Mesenteric fat pad (tissue), 1 donor: ENCODE measurements around the gene LRRC45. TPM values are rescaled to one million over a fixed set of nuclear protein-coding genes. Genes with fewer than 3 reads are reported as not detected.
"Not testable (repeated sequence)": the region's sequence is repeated elsewhere in the genome, so short reads cannot be mapped to it uniquely, and the experiment has no call there.

ENCODE experiments used
- DNase-seq: peaks from one replicate; pipeline ENCODE4 v3.0.0-alpha.2; 2020; ENCODE audit warnings: low spot score
- long read RNA-seq: library from polyadenylated mRNA; unstranded; transcript quantifications from one replicate; pipeline ENCODE4 v2.0.0, GENCODE V29; 2020
- total RNA-seq: library from RNA; stranded (reverse); fragmentation: NEBNext Ultra II Directional; extraction: Animal tissue kit (Norgen Biotek cat#: 25700); gene quantifications from one replicate; pipeline ENCODE4 v1.2.1, GENCODE V29; 2021
- donor health status: DM: yes; HTN: yes; CAD: no.

LRRC45 gene
- 7.0 TPM for total RNA-seq
- long read RNA-seq, transcript LRRC45-201 (17 exons, 2,701 nt): major isoform, 9 of 46 reads
- long read RNA-seq, partial matches to known transcripts: 34 of 46 reads
- long read RNA-seq, other reads (novel, unspliced or antisense): 3 of 46 reads

- peak; percentile 100 for DNase-seq
Observed at GRCh38 chr17:82022981-82023446, at the start of gene LRRC45. Gene LRRC45, plus strand, starts transcription at chr17:82023305. Its CDS starts 339 bp downstream, at chr17:82023644.

DNA sequence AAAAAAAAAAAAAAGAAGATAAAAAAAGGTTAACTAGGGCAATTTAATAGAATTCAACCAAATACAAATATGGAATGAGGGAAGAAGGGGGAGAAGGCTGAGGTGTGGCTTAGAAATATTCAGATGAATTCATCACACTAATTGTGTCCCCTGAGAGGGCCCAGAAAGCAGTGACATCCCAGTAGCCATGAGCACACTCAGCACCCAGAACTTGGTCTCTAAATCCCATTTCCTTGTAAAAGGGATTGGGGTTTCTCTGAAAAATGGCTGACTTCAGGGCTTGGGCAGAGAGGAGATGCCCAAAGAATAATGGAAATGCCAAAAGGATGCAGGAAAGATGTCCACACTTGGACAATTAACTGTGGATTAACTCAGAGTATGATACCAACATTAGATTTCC lies 49.7 kb upstream of the LRRC45 start:
- DNase-seq: no peak

DNA sequence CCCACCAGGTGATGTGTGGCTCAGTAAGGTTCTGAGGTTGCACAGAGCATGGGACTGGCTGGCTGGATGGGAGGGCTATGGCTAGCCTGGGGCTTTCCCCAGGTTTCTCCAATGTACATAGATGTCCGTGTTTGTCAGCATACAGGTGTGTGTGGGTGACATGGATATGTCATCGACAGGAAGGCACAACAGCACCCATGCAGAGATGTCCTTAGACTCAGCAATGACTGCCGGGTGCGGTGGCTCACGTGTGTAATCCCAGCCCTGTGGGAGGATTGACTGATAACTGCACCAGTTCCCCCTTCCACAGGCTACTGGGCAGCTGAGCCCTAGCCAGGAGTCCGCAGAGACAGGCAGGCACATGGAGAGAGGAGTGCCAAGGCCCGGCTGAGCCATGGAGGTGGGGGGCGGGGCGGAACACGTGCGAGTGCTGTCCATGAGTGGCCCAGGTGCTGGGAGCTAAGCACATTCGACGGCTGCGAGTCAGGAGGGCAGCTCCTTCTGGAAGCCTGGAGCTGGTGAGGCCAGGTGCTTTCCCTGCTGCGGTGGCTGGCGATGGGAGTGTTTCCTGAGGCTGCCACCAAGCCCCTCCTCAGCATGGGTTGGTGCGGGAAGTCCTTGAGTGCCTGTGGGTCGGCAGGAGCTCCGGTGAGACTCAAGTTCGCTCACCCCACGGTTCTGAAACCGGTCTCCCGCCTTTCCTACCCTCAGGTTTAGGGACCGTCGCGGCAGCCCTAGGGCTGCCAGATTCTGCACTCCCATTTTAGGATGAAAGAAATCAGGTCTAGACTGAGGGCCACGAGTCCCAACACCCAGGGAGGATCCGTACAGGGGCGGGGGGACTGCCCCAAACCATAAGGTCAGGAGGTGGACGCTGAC lies 46.5 kb upstream of the LRRC45 start:
- DNase-seq: no peak

DNA sequence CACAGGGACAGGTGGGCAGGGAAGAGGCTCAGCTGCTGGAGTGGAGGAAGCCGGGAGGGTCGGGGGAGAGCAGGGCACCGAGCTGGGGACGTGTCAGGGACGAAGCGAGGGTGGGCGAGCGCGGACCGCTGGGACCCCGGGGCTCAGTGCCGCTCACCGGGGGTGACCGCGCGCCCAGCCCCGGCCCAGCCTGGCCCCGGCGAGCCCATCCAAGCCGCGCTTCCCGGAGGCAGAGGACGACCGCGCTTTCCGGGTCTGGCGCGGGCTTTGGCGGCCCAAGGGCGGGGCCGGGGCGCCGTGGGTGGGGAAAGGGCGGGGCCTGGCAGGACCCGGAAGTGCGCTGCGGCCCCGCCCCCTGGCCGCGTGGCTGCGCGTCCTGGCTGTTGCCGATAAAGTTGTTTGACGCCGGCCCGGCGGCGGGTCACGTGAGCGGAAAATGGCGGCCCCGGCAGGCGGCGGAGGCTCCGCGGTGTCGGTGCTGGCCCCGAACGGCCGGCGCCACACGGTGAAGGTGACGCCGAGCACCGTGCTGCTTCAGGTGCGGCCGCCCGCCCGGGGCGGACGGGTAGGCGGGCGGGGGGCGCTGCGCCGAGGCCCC lies 45.8 kb upstream of the LRRC45 start, which contains the start of gene ASPSCR1:
TSS of gene ASPSCR1 (plus strand) at position 419 of the 598 bp plus-strand sequence. CDS start at position 437, 18 bp downstream.
- DNase-seq: peak; percentile 98

GRCh38 chr17:81978524-81979298 lies 44.4 kb upstream of the LRRC45 start:
- no peak for DNase-seq

DNA sequence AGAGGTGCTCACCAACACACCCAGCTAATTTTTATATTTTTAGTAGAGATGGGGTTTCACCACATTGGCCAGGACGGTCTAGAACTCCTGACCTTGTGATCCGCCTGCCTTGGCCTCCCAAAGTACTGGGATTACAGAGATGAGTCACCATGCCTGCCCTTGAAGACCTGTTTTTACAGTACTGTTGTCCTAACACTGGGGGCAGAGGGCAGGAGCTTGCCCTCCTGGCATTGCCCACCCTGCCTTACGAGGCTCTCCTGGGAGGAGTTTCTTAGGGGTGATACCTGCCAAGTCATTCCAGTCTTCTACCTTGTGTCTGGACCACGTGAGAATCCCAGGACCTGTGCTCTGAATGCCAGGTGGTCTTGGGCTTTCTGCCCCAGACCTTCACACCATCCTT lies 43.0 kb upstream of the LRRC45 start:
- no peak for DNase-seq

DNA sequence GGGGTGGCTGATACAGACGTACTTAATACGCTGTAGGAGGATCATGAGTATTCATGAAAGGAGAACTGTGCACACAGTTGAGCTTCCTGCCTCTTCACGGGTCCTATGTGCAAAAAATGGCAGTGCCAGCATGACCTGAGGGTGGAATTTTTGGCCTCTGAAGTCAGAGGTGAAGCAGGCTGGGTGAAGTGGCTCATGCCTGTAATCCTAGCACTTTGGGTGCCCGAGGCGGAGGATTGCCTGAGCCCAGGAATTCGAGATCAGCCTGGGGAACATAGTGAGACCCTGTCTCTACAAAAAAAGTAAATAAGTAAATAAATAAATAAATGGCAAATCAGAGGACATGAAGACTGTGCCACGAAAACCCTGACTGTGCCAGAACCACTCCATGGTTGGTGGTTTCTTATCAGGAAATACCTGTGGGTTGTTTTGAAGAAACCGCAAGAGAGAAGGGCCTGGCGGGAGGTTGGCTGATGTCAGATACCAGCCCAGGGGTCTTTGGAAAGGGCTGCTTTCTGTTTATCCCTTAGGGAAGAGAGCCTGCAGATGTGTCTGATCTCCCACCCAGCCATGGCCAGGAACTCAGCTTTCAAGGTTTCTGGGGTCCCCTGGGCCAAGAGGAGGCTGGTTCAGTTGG lies 42.3 kb upstream of the LRRC45 start:
- DNase-seq: no peak

DNA sequence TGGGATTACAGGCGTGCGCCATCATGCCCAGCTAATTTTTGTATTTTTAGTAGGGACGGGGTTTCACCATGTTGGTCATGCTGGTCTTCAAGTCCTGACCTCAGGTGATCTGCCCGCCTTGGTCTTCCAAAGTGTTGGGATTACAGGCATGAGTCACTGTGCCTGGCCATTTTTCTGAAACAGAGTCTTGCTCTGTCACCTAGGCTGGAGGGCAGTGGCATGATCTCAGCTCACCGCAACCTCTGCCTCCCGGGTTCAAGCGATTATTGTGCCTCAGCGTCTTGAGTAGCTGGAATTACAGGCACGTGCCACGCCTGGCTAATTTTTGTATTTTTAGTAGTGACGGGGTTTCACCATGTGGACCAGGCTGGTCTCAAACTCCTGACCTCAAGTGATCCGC lies 41.6 kb upstream of the LRRC45 start:
- DNase-seq: not testable (repeated sequence)

DNA sequence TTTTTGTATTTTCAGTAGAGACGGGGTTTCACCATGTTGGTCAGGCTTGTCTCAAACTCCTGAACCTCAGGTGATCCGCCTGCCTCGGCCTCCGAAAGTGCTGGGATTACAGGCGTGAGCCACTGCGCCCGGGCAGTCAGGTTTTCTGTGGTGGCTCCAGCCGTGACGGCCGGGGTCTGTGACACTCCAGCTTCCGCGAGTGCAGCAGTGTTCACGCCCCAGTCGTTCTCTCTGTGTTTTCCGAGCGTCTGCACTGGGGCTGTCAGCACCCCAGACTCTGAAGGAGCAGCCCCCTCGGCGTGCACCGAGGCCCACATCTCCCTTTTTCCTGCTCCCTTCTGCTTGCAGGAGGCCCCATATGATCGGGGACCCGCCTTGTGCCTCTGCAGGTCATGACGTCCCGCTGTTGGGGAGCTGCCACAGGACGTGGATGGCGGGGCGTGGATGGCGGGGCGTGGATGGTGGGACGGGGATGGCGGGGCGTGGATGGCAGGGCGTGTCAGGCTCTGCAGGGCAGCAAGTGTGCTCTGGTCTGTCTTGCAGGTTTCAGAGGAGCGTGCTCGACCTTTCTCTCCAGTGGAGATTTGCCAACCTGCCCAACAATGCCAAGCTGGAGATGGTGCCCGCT lies 40.0 kb upstream of the LRRC45 start:
- no peak for DNase-seq

- DNase-seq: no peak
Observed at GRCh38 chr17:81983639-81984373, 39.3 kb upstream of the LRRC45 start.

GRCh38 chr17:81984773-81985410 lies 38.2 kb upstream of the LRRC45 start:
- no peak for DNase-seq

DNA sequence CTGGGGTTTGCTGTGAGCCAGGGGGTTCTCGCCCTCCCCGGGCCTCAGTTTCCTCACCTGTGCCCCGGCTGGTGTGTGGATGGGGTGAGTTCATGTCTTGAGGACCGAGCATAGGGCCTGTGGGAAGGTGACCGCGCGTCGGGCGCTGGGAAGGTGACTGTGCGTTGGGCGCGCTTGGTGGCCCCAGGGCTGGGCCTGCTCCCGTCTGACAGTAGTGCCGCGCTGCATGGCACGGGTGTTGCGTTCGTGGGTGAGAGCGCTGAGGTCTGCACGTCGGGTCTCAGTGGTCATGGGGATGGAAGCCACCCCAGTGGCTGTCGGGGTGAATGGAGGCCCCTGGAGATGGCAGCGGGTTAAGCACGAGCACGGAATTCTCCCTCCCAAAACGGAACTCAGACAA lies 36.5 kb upstream of the LRRC45 start:
- DNase-seq: no peak

- no peak for DNase-seq
Observed at GRCh38 chr17:81987161-81987770, 35.8 kb upstream of the LRRC45 start.

DNA sequence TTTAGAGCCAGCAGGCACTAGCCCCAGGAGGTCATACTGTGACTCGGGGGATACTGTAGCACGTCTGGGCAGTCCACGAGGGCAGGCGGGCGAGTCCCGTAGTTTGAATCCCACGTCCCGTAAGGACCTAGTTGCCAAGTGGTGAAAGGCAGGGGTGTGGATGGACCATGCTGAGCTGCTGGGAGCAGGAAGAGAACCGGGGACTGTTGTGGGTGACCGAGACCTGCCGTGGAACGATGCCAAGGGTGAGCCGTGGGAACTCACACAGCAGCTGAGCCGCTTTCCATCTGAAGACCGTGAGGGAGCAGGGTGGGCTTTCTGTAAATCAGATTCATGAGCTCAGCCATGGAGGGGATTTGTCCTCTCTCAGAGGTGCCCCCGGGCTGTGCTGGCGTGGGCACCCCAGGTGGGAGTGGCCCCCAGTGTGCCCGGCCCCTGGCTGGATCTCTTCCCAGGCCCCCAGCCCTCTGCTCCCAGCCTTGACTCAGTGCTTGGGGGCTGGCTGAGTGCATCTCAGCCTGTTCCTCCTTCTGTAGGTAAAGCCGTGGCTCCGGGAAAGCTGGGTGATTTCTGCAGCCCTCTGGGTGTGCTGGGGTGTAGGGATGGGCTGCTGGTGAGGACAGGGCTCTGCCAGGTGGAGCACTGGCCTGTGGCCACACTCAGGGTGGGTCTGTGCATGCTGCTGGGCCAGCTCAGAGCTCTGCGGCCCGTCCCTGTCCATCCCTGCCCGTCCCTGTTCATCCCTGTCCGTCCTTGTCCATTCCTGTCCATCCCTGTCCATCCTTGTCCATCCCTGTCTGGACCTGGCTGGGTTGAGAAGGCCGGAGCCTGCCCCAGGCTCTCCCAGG lies 32.0 kb upstream of the LRRC45 start:
- no peak for DNase-seq

DNA sequence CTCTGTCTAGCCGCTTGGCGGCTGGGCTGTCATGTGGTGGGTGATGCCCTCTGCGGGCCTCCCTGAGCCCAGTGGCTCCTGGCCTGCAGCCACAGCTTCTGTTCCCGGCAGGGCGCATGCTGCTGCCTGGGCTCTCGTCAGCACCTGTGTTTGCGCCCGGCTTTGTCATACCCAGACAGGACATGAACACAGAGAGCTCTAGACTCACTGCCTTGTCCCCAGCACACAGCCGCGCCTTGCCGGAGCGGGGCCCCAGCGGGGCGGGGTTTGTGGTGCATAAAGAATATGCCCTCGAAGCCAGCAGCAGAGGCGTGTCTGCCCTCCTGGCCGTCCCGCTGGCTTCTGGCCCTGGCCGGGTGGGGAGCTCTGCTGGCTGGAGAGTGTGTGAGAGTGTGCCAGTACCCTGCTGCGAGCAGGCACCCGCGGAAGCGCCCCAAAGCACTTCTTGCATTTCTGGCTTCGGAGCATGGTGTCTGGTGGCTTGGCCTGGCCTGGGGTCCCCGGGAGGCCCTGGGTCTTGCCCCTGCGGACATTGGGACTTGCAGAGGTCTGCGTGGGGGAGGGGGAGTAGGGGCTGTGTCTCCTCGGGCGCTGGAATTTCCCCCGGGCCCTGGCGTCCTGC lies 31.3 kb upstream of the LRRC45 start:
- no peak for DNase-seq

DNA sequence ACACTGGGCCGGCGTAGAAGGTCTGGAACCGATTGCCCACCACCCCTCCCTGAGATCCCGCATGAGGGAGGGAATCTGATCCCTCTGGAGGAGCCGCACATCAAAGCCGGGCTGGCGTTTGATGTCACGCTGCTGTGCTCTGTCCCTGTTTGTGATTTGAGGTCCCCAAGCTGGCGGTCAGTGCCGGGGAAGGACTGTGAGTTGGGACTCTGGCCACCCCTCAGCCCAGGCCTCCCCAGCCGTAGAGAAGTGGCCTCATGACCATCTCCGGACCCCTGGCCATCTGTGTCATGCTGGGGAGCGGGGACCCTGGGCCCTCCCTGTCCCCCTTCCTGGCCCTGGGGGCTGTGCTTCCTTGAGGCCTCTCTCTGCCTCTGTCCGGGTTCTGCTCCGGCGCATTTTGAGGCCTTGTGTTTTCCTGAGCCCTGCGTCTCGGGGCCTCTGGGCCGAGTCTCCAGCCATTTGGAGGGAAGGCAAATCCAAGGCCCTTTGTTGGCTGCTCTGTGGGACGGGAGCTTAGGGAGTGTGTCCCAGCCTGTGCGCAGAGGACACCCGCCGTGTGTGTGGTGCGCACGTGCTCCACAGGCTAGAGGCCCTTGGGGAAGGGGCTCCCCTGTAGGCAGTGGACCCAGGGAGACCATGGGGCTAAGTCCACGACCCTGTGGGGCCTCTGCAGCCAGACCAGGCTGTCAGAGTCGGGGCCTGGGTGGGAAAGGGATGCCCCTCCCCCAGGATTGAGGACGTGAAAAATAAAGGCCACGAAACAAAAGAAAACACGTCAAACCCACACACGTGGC lies 30.6 kb upstream of the LRRC45 start:
- DNase-seq: no peak
